Mammary epithelial cell (primary cell): Measurements from ENCODE around the gene CENPB.

ENCODE experiments used
- CTCF ChIP-seq, 2 donors: IDR thresholded peaks in 1 of 2; conservative IDR thresholded peaks in 1 of 2; 2 replicates each; pipeline ENCODE4 v1.5.1; 2011 to 2012; ENCODE audit warnings: inconsistent platforms in 2 of 2, low read length in 2 of 2, mild to moderate bottlenecking in 2 of 2, control low read depth in 1 of 2, low read depth in 1 of 2; ENCODE audit not compliant: insufficient read depth in 1 of 2; ENCODE audit errors: extremely low read depth in 1 of 2
- EZH2 ChIP-seq: IDR thresholded peaks from 2 replicates; pipeline ENCODE4 v1.6.1; 2012; ENCODE audit warnings: low read length, inconsistent platforms, borderline replicate concordance

GRCh38 chr20:3751305-3751674, 35.2 kb downstream of the CENPB start:
- TF ChIP-seq CTCF (conservative IDR thresholded peaks at IDR 0.05 in 1 of 2, IDR thresholded peaks at IDR 0.05 in 1 of 2; ENCODE audit: extremely low read depth in 1 of 2, insufficient read depth in 1 of 2, low read depth in 1 of 2, low read length in 2 of 2) (no peak), EZH2 (no peak)
